Tibial nerve (tissue), 4 donors: Measurements from ENCODE around the gene ZNF606. TPM values are rescaled to one million over a fixed set of nuclear protein-coding genes. Genes with fewer than 3 reads are reported as not detected.

Experiments used
- DNase-seq, 2 donors: peaks; one replicate each; pipeline ENCODE4 v3.0.0-alpha.2; 2019; ENCODE audit warnings: low spot score in 2 of 2
- H3K27ac ChIP-seq, 4 donors: fragments of 200-600 bp; sonication (generic) in 3 of 4; one replicate each; pipeline ENCODE4 v1.5.1; 2017 to 2019; ENCODE audit warnings: mild to moderate bottlenecking in 1 of 4
- H3K27me3 ChIP-seq, 2 donors: fragments of 200-600 bp; sonication (generic) in 1 of 2; one replicate each; pipeline versions ENCODE4 v1.5.1 to v1.6.0; 2017 to 2019
- H3K36me3 ChIP-seq, 3 donors: fragments of 200-600 bp; sonication (generic); one replicate each; pipeline ENCODE4 v1.5.1; 2018 to 2019
- H3K4me1 ChIP-seq, 4 donors: fragments of 200-600 bp; sonication (generic) in 3 of 4; one replicate each; pipeline ENCODE4 v1.5.1; 2017 to 2019
- H3K4me3 ChIP-seq, 4 donors: fragments of 200-600 bp; sonication (generic) in 3 of 4; one replicate each; pipeline ENCODE4 v1.5.1; 2017 to 2019; ENCODE audit warnings: mild to moderate bottlenecking in 1 of 4, moderate library complexity in 1 of 4
- H3K9me3 ChIP-seq, 4 donors: fragments of 200-600 bp; sonication (generic) in 3 of 4; one replicate each; pipeline ENCODE4 v1.5.1; 2017 to 2019
- CTCF ChIP-seq, 5 experiments: fragments of 200-600 bp in 3 of 5; fragments of 450-650 bp in 2 of 5; sonication (generic) in 3 of 5; IDR thresholded peaks; one replicate each; pipeline ENCODE4 v1.5.1; 2016 to 2019; ENCODE audit warnings: antibody characterized with exemption in 5 of 5, mild to moderate bottlenecking in 3 of 5, moderate library complexity in 2 of 5
- EP300 ChIP-seq, 2 donors: sonication (generic); formaldehyde crosslinking; IDR thresholded peaks; one replicate each; pipeline ENCODE4 v1.6.1; 2017; ENCODE audit warnings: antibody characterized with exemption in 2 of 2, mild to moderate bottlenecking in 1 of 2
- POLR2A ChIP-seq, 2 donors: fragments of 450-650 bp; IDR thresholded peaks; one replicate each; pipeline ENCODE4 v1.6.1; 2017; ENCODE audit warnings: antibody characterized with exemption in 2 of 2, mild to moderate bottlenecking in 2 of 2, moderate library complexity in 2 of 2
- WGBS, 2 donors: methylation state at CpG; one replicate each; pipeline ENCODE4 v1.1.5; 2018; 5-methylcytosine and 5-hydroxymethylcytosine counted together
- total RNA-seq, 4 donors: library from RNA; depleted of rRNA; stranded (reverse); fragments of >200 nt; gene quantifications; one replicate each; pipeline ENCODE4 v1.1.0, GENCODE V29; 2016

ZNF606 gene
- total RNA-seq, 4 donors from 2014 or later, result 24.6 to 44.4 (median 37.7) TPM

GRCh38 chr19:57978586-57979289 is 23.9 kb downstream of the ZNF606 start:
- Histone ChIP-seq H3K36me3 (peaks cover 6 to 100% (median 55%) of the 10 kb centered on the region in 3 donors), H3K9me3 (peaks cover 7 to 100% (median 67%) of the 10 kb centered on the region in 4 donors), H3K4me3 (no peak overlapping the region), H3K27ac (no peak overlapping the region), H3K27me3 (no peaks in the 10 kb centered on the region), H3K4me1 (no peaks in the 10 kb centered on the region)
- WGBS, 2 donors, result 93 to 98% methylated on average over 3 of the region's 3 CpGs
- DNase-seq, result no peak
- TF ChIP-seq CTCF (IDR thresholded peaks at IDR 0.05) (no peak), POLR2A (IDR thresholded peaks at IDR 0.05) (no peak), EP300 (IDR thresholded peaks at IDR 0.05) (no peak)

- Histone ChIP-seq H3K4me3 (no peak within 1 kb of the TSS), H3K27me3 (no peaks in the 10 kb centered on the region), H3K27ac (no peak within 1 kb of the TSS), H3K9me3 (peaks cover 12 to 100% (median 52%) of the 10 kb centered on the region in 4 donors), H3K36me3 (peaks cover 3 to 98% (median 12%) of the 10 kb centered on the region in 3 donors), H3K4me1 (no peaks in the 10 kb centered on the region)
- no peak for DNase-seq
- no peak for TF ChIP-seq POLR2A (IDR thresholded peaks at IDR 0.05)
- no peak for TF ChIP-seq CTCF (IDR thresholded peaks at IDR 0.05)
- no peak for TF ChIP-seq EP300 (IDR thresholded peaks at IDR 0.05)
- 83 to 95% methylated on average over 4 of the region's 4 CpGs for WGBS, 2 donors
Measured at GRCh38 chr19:57974434-57974833, 28.2 kb downstream of the ZNF606 start, which contains the start of gene C19orf18. C19orf18 (minus strand) TSS chr19:57974534; CDS start chr19:57974432, 102 bp downstream.

- H3K27ac ChIP-seq, result no peak overlapping the region
- no peaks in the 10 kb centered on the region for H3K4me1 ChIP-seq
- no peak for DNase-seq
- no peak for TF ChIP-seq CTCF (IDR thresholded peaks at IDR 0.05)
- TF ChIP-seq POLR2A (IDR thresholded peaks at IDR 0.05), result no peak
- TF ChIP-seq EP300 (IDR thresholded peaks at IDR 0.05), result no peak
- 83 to 97% methylated on average over 8 of the region's 8 CpGs for WGBS, 2 donors
- H3K4me3 ChIP-seq, result no peak overlapping the region
- no peaks in the 10 kb centered on the region for H3K27me3 ChIP-seq
- peaks cover 0 to 93% (median 0%) of the 10 kb centered on the region in 3 donors for H3K36me3 ChIP-seq
- H3K9me3 ChIP-seq, result peaks cover 0 to 100% (median 29%) of the 10 kb centered on the region in 4 donors
Measured at GRCh38 chr19:57964761-57965160, 37.9 kb downstream of the ZNF606 start.

GRCh38 chr19:57961785-57962184 is 40.8 kb downstream of the ZNF606 start:
- Histone ChIP-seq H3K9me3 (peaks cover 0 to 99% (median 24%) of the 10 kb centered on the region in 4 donors), H3K36me3 (peaks cover 0 to 92% (median 0%) of the 10 kb centered on the region in 3 donors), H3K4me1 (no peaks in the 10 kb centered on the region), H3K27ac (no peak overlapping the region), H3K4me3 (no peak overlapping the region), H3K27me3 (no peaks in the 10 kb centered on the region)
- 88 to 89% methylated on average over 1 of the region's 1 CpG for WGBS, 2 donors
- DNase-seq, result no peak
- TF ChIP-seq EP300 (IDR thresholded peaks at IDR 0.05), result no peak
- no peak for TF ChIP-seq POLR2A (IDR thresholded peaks at IDR 0.05)
- TF ChIP-seq CTCF (IDR thresholded peaks at IDR 0.05), result no peak

GRCh38 chr19:57954996-57955395 is 47.6 kb downstream of the ZNF606 start:
- TF ChIP-seq EP300 (IDR thresholded peaks at IDR 0.05) (no peak), POLR2A (IDR thresholded peaks at IDR 0.05) (no peak), CTCF (IDR thresholded peaks at IDR 0.05) (no peak)
- Histone ChIP-seq H3K4me3 (no peak overlapping the region), H3K9me3 (peaks cover 0 to 93% (median 5%) of the 10 kb centered on the region in 4 donors), H3K4me1 (no peaks in the 10 kb centered on the region), H3K27ac (no peak overlapping the region), H3K36me3 (peaks cover 0 to 40% (median 0%) of the 10 kb centered on the region in 3 donors), H3K27me3 (no peaks in the 10 kb centered on the region)
- DNase-seq, result no peak
- 73 to 88% methylated on average over 4 of the region's 4 CpGs for WGBS, 2 donors
